Panc1 (cell line): Measurements from ENCODE around the gene CADPS2. TPM values are rescaled to one million over a fixed set of nuclear protein-coding genes. Genes with fewer than 3 reads are reported as not detected.

Source experiments
- ATAC-seq: fragments of 200-7000 bp; cut with Tn5 transposase; 2 replicates; pipeline ENCODE4 v1.9.1; 2020; ENCODE audit warnings: mild to moderate bottlenecking, moderate library complexity
- BruUV-seq: library from RNA; stranded (reverse); fragments of 400-500 nt; replicated peaks from 2 replicates; lab custom pipeline; 2021; lab: Mats Ljungman, UMichigan
- CTCF ChIA-PET: fragments of 300-600 bp; sonication (Branson Sonifier 250); formaldehyde crosslinking; loops from one replicate; lab custom pipeline; 2022; ENCODE audit warnings: antibody characterized with exemption; lab: Charles Lee
- POLR2A ChIA-PET: fragments of 300-600 bp; sonication (Branson Sonifier 250); formaldehyde crosslinking; loops from one replicate; lab custom pipeline; 2022; ENCODE audit warnings: antibody characterized with exemption; lab: Charles Lee
- DNase-seq: peaks from one replicate; pipeline ENCODE4 v3.0.0-alpha.2; 2010; ENCODE audit warnings: low read depth, low spot score
- H3K27ac ChIP-seq: 2 replicates; pipeline ENCODE4 v1.5.1; 2011; ENCODE audit warnings: mild to moderate bottlenecking, low read length, inconsistent platforms
- H3K27me3 ChIP-seq: fragments of 200-500 bp; sonication (Bioruptor generic); 2 replicates; pipeline ENCODE4 v1.6.0; 2014; ENCODE audit warnings: low read length, inconsistent platforms; ENCODE audit not compliant: control insufficient read depth, insufficient read depth
- H3K36me3 ChIP-seq: fragments of 200-500 bp; sonication (Bioruptor generic); 2 replicates; pipeline ENCODE4 v1.5.1; 2014; ENCODE audit warnings: inconsistent platforms, mild to moderate bottlenecking, low read length, moderate library complexity; ENCODE audit not compliant: control insufficient read depth, insufficient read depth
- H3K4me1 ChIP-seq: 2 replicates; pipeline ENCODE4 v1.5.1; 2011; ENCODE audit warnings: inconsistent platforms, mild to moderate bottlenecking, low read length, moderate library complexity; ENCODE audit not compliant: control insufficient read depth, insufficient read depth
- H3K4me3 ChIP-seq, 2 experiments: 2 replicates each; pipeline ENCODE4 v1.5.1; 2011 to 2012; ENCODE audit warnings: low read depth in 2 of 2, low read length in 2 of 2, mild to moderate bottlenecking in 2 of 2, inconsistent platforms in 1 of 2, moderate library complexity in 1 of 2
- H3K9me3 ChIP-seq: fragments of 200-500 bp; sonication (Bioruptor generic); 2 replicates; pipeline ENCODE4 v1.5.1; 2014; ENCODE audit warnings: low read depth, mild to moderate bottlenecking, inconsistent platforms, low read length, moderate library complexity; ENCODE audit not compliant: control insufficient read depth, insufficient read depth
- POLR2AphosphoS5 ChIP-seq: IDR thresholded peaks from 2 replicates; pipeline ENCODE4 v1.6.1; 2012; ENCODE audit warnings: mild to moderate bottlenecking, low read depth, low read length, moderate library complexity
- SIN3A ChIP-seq: IDR thresholded peaks from 2 replicates; pipeline ENCODE4 v1.6.1; 2012; ENCODE audit warnings: low read depth, mild to moderate bottlenecking, low read length, moderate library complexity, borderline replicate concordance; ENCODE audit not compliant: insufficient read depth
- TCF7L2 ChIP-seq: IDR thresholded peaks from 2 replicates; pipeline ENCODE4 v1.6.1; 2011; ENCODE audit warnings: mild to moderate bottlenecking, low read depth, low read length, inconsistent platforms
- in situ Hi-C: cut with HindIII; loops from 2 replicates; pipeline ENCODE4 v1.10.0; 2016; ENCODE audit warnings: low sequenced_read_pairs, low pct_unique_long_range_greater_than_20kb
- intact Hi-C: fragments of 100-400 bp; cut with micrococcal nuclease; formaldehyde crosslinking; loops from one replicate; pipeline ENCODE4 v1.10.0; 2022; ENCODE audit not compliant: unreplicated experiment
- total RNA-seq: library from RNA; stranded (reverse); gene quantifications from one replicate; pipeline ENCODE4 v1.2.1, GENCODE V29; 2021; ENCODE audit not compliant: unreplicated experiment
- TF ChIP-seq, protein P1 (sequence below): fragments of 450-650 bp; IDR thresholded peaks from 2 replicates; pipeline ENCODE4 v1.5.1; 2017; ENCODE audit warnings: mild to moderate bottlenecking
- TF ChIP-seq, protein P2 (sequence below), 2 experiments: IDR thresholded peaks; 2 replicates each; pipeline ENCODE4 v1.6.1; 2011 to 2012; ENCODE audit warnings: low read depth in 2 of 2, control low read depth in 1 of 2, low read length in 1 of 2, mild to moderate bottlenecking in 1 of 2, moderate library complexity in 1 of 2; ENCODE audit not compliant: insufficient read depth in 1 of 2

CADPS2 gene
- total RNA-seq, 1 experiment from 2014 or later, result 1.6 TPM

DNA sequence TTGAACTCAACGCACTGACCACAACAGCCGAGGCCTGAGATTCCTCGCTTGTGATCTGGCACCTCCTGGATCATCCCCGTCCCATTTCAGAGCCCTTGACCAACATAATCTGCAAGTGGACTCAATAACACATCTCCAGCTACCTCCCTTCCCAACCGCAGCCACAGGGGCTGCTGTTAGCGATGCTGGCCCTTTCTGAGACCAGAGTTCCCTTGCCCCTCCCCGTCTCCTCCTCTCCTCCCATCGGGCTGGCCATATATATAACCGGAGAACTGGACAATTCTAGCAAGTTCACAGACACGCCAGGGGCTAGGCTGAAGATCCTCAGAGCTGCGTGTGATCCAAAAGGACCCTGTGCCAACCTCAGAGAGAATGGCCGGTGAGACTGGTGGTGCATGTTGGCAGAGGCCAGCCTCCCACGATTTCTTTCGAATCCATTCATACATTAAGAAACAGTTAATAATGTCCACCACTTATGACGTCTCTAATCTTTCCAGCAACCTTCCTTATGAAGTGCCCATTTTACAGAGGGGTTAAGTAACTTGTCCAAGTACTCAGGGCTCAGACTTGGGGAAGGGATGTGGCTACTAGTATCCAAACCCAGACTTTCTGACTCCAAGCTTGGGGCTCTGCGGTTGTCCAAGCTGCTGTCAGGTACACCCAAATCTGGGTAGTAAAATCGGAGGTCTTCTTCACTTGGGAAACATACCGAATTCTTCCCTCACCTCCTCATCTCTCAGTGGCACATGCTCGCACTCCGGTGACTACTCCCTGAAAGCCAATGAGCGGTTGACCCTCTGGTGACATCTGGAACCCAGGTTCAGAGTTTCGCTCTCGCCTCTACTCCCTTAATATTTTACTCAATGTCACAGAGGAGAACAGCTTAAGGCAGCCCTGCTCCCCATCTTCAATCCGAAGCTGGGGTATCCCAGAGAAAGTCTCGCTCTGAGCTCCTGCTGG lies 570.5 kb downstream of the CADPS2 start:
- no peaks in the 10 kb centered on the region for H3K9me3 ChIP-seq
- no peak overlapping the region for H3K27ac ChIP-seq
- ChIA-PET POLR2A (no interaction called here), CTCF (no interaction called here)
- H3K4me3 ChIP-seq, result no peak overlapping the region
- no peak for ATAC-seq
- in situ Hi-C loops, result no loop called here
- intact Hi-C loops, result no loop called here
- BruUV-seq, result no TSS peak
- H3K27me3 ChIP-seq, result peaks cover 50% of the 10 kb centered on the region
- no peaks in the 10 kb centered on the region for H3K36me3 ChIP-seq
- DNase-seq, result no peak
- H3K4me1 ChIP-seq, result peaks cover 3% of the 10 kb centered on the region; the same call in 1 of the 2 replicates
- TF ChIP-seq SIN3A, result no peak
- no peak for TF ChIP-seq TCF7L2
- TF ChIP-seq, protein P1, sequence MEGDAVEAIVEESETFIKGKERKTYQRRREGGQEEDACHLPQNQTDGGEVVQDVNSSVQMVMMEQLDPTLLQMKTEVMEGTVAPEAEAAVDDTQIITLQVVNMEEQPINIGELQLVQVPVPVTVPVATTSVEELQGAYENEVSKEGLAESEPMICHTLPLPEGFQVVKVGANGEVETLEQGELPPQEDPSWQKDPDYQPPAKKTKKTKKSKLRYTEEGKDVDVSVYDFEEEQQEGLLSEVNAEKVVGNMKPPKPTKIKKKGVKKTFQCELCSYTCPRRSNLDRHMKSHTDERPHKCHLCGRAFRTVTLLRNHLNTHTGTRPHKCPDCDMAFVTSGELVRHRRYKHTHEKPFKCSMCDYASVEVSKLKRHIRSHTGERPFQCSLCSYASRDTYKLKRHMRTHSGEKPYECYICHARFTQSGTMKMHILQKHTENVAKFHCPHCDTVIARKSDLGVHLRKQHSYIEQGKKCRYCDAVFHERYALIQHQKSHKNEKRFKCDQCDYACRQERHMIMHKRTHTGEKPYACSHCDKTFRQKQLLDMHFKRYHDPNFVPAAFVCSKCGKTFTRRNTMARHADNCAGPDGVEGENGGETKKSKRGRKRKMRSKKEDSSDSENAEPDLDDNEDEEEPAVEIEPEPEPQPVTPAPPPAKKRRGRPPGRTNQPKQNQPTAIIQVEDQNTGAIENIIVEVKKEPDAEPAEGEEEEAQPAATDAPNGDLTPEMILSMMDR, result no peak
- TF ChIP-seq, protein P2, sequence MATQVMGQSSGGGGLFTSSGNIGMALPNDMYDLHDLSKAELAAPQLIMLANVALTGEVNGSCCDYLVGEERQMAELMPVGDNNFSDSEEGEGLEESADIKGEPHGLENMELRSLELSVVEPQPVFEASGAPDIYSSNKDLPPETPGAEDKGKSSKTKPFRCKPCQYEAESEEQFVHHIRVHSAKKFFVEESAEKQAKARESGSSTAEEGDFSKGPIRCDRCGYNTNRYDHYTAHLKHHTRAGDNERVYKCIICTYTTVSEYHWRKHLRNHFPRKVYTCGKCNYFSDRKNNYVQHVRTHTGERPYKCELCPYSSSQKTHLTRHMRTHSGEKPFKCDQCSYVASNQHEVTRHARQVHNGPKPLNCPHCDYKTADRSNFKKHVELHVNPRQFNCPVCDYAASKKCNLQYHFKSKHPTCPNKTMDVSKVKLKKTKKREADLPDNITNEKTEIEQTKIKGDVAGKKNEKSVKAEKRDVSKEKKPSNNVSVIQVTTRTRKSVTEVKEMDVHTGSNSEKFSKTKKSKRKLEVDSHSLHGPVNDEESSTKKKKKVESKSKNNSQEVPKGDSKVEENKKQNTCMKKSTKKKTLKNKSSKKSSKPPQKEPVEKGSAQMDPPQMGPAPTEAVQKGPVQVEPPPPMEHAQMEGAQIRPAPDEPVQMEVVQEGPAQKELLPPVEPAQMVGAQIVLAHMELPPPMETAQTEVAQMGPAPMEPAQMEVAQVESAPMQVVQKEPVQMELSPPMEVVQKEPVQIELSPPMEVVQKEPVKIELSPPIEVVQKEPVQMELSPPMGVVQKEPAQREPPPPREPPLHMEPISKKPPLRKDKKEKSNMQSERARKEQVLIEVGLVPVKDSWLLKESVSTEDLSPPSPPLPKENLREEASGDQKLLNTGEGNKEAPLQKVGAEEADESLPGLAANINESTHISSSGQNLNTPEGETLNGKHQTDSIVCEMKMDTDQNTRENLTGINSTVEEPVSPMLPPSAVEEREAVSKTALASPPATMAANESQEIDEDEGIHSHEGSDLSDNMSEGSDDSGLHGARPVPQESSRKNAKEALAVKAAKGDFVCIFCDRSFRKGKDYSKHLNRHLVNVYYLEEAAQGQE (IDR thresholded peaks at IDR 0.05; ENCODE audit: insufficient read depth in 1 of 2, low read depth in 2 of 2, low read length in 1 of 2), result no peak
- TF ChIP-seq POLR2AphosphoS5, result no peak

- ATAC-seq (no peak), DNase-seq (no peak)
- Histone ChIP-seq H3K27me3 (peaks cover 56% of the 10 kb centered on the region), H3K4me3 (no peak overlapping the region), H3K36me3 (no peaks in the 10 kb centered on the region), H3K9me3 (no peaks in the 10 kb centered on the region), H3K27ac (no peak overlapping the region), H3K4me1 (peaks cover 3% of the 10 kb centered on the region; the same call in 1 of the 2 replicates)
- no TSS peak for BruUV-seq
- intact Hi-C loops (no loop called here), in situ Hi-C loops (no loop called here)
- POLR2A ChIA-PET, result no interaction called here
- CTCF ChIA-PET, result no interaction called here
- TF ChIP-seq, protein P1, result no peak
- TF ChIP-seq POLR2AphosphoS5, result no peak
These were observed 572.0 kb downstream of the CADPS2 start for GRCh38 chr7:122314284-122314683.
